ENCODE results near the gene NAA30.
"Not testable (repeated sequence)": the region's sequence is repeated elsewhere in the genome, so short reads cannot be mapped to it uniquely, and the experiment has no call there.

NAA30 gene

GRCh38 chr14:57390037-57390805 is at the start of gene NAA30:
Gene NAA30 (plus strand): TSS chr14:57390586. CDS start chr14:57390958, 372 bp downstream.
- Histone ChIP-seq H3K27ac (peak within 1 kb of the TSS; percentile 77), H3K27me3 (no peaks in the 10 kb centered on the region), H3K9me3 (no peaks in the 10 kb centered on the region), H3K4me3 (ENCODE audit: low read depth in 1 of 2, low read length in 1 of 2) (peak within 1 kb of the TSS; percentile 73 to 74), H3K4me1 (ENCODE audit: control insufficient read depth in 1 of 2, insufficient read depth in 1 of 2, low read depth in 1 of 2, low read length in 1 of 2) (peaks cover 27 to 29% of the 10 kb centered on the region in 2 experiments), H3K36me3 (no peaks in the 10 kb centered on the region)
- TF ChIP-seq, protein P1, sequence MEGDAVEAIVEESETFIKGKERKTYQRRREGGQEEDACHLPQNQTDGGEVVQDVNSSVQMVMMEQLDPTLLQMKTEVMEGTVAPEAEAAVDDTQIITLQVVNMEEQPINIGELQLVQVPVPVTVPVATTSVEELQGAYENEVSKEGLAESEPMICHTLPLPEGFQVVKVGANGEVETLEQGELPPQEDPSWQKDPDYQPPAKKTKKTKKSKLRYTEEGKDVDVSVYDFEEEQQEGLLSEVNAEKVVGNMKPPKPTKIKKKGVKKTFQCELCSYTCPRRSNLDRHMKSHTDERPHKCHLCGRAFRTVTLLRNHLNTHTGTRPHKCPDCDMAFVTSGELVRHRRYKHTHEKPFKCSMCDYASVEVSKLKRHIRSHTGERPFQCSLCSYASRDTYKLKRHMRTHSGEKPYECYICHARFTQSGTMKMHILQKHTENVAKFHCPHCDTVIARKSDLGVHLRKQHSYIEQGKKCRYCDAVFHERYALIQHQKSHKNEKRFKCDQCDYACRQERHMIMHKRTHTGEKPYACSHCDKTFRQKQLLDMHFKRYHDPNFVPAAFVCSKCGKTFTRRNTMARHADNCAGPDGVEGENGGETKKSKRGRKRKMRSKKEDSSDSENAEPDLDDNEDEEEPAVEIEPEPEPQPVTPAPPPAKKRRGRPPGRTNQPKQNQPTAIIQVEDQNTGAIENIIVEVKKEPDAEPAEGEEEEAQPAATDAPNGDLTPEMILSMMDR (IDR thresholded peaks at IDR 0.05), result no peak

DNA sequence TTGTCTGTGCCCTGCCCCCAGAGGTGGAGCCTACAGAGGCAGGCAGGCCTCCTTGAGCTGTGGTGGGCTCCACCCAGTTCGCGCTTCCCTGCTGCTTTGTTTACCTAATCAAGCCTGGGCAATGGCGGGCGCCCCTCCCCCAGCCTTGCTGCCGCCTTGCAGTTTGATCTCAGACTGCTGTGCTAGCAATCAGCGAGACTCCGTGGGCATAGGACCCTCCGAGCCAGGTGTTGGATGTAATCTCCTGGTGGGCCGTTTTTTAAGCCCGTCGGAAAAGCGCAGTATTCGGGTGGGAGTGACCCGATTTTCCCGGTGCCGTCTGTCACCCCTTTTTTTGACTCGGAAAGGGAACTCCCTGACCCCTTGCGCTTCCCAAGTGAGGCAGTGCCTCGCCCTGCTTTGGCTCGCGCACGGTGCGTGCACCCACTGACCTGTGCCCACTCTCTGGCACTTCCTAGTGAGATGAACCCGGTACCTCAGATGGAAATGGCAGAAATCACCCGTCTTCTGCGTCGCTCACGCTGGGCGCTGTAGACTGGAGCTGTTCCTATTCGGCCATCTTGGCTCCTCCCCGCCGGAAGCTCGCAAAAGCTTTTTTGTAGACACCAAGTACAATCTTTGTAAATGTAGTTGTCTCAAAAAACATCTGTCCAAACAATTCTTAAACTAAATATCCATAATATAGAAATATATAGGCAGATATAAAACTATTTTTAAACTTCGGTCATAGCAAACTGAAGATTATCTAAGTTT is 46.7 kb upstream of the NAA30 start:
- H3K9me3 ChIP-seq; H3K27ac ChIP-seq; H3K4me3 ChIP-seq (ENCODE audit: low read depth in 1 of 2, low read length in 1 of 2); H3K36me3 ChIP-seq; H3K4me1 ChIP-seq (ENCODE audit: control insufficient read depth in 1 of 2, insufficient read depth in 1 of 2, low read depth in 1 of 2, low read length in 1 of 2): not testable (repeated sequence)
- H3K27me3 ChIP-seq, result peaks cover 12% of the 10 kb centered on the region

- no peaks in the 10 kb centered on the region for H3K9me3 ChIP-seq
- H3K36me3 ChIP-seq, result no peaks in the 10 kb centered on the region
- H3K4me1 ChIP-seq (ENCODE audit: control insufficient read depth in 1 of 2, insufficient read depth in 1 of 2, low read depth in 1 of 2, low read length in 1 of 2), result no peaks in the 10 kb centered on the region
- no peak overlapping the region for H3K4me3 ChIP-seq (ENCODE audit: low read depth in 1 of 2, low read length in 1 of 2)
- TF ChIP-seq, protein P1 (IDR thresholded peaks at IDR 0.05), result no peak
- H3K27ac ChIP-seq, result no peak overlapping the region
- peaks cover 20% of the 10 kb centered on the region for H3K27me3 ChIP-seq
Measured at GRCh38 chr14:57345106-57345505, 45.3 kb upstream of the NAA30 start.

DNA sequence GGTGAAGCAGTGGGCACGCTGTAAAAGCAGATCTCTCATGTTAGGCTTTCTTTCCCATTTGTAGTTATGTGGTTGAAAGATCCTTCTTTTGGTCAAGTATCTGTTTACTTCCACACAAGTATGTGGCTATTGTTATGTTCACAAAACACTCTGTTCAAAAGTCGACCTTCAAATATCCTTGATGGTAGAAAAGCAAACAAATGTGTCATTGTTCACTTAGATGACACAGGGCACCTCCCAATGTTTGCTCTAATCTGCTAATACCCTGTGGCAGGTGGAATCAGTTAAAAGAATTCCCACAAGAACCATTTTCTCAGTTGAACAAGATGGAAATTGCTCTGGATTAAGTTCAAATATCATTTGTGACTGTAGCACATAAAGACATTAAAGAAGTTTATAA is 43.6 kb upstream of the NAA30 start:
- Histone ChIP-seq H3K27me3 (peaks cover 25% of the 10 kb centered on the region), H3K36me3 (no peaks in the 10 kb centered on the region), H3K4me1 (ENCODE audit: control insufficient read depth in 1 of 2, insufficient read depth in 1 of 2, low read depth in 1 of 2, low read length in 1 of 2) (no peaks in the 10 kb centered on the region), H3K27ac (no peak overlapping the region), H3K4me3 (ENCODE audit: low read depth in 1 of 2, low read length in 1 of 2) (no peak overlapping the region), H3K9me3 (no peaks in the 10 kb centered on the region)
- TF ChIP-seq, protein P1 (IDR thresholded peaks at IDR 0.05), result no peak

GRCh38 chr14:57352396-57353170 is 37.8 kb upstream of the NAA30 start:
- TF ChIP-seq, protein P1 (IDR thresholded peaks at IDR 0.05), result no peak
- no peak overlapping the region for H3K4me3 ChIP-seq (ENCODE audit: low read depth in 1 of 2, low read length in 1 of 2)
- no peaks in the 10 kb centered on the region for H3K4me1 ChIP-seq (ENCODE audit: control insufficient read depth in 1 of 2, insufficient read depth in 1 of 2, low read depth in 1 of 2, low read length in 1 of 2)
- H3K27ac ChIP-seq, result no peak overlapping the region
- H3K27me3 ChIP-seq, result peaks cover 35% of the 10 kb centered on the region
- no peaks in the 10 kb centered on the region for H3K9me3 ChIP-seq
- H3K36me3 ChIP-seq, result no peaks in the 10 kb centered on the region

All from neutrophil (primary cell).